ENCODE measurements around the gene LYPD1. TPM values are rescaled to one million over a fixed set of nuclear protein-coding genes. Genes with fewer than 3 reads are reported as not detected.

Gene LYPD1
- total RNA-seq, result under 1 TPM in 1 of 2 donors, not detected in 1; 0.18 TPM

- no peak for DNase-seq (ENCODE audit: low spot score)
- Histone ChIP-seq H3K27me3 (replicated peaks; ENCODE audit: insufficient read depth) (no peaks in the 10 kb centered on the region), H3K4me3 (peak within 1 kb of the TSS; percentile 32 to 40), H3K27ac (no peak within 1 kb of the TSS), H3K9me3 (no peaks in the 10 kb centered on the region), H3K4me1 (replicated peaks) (no peaks in the 10 kb centered on the region), H3K36me3 (no peaks in the 10 kb centered on the region)
- TF ChIP-seq POLR2A (IDR thresholded peaks at IDR 0.05), result no peak
- no peak for TF ChIP-seq POLR2AphosphoS5 (IDR thresholded peaks at IDR 0.05)
- WGBS, result under 1% methylated on average over 49 of the region's 59 CpGs
- intact Hi-C loops (cut with DNase I), result no loop called here
These were observed at the start of gene LYPD1 for GRCh38 chr2:132669908-132670495. Gene LYPD1, minus strand, starts transcription at chr2:132670205. Its CDS starts 273 bp downstream, at chr2:132669932.

DNA sequence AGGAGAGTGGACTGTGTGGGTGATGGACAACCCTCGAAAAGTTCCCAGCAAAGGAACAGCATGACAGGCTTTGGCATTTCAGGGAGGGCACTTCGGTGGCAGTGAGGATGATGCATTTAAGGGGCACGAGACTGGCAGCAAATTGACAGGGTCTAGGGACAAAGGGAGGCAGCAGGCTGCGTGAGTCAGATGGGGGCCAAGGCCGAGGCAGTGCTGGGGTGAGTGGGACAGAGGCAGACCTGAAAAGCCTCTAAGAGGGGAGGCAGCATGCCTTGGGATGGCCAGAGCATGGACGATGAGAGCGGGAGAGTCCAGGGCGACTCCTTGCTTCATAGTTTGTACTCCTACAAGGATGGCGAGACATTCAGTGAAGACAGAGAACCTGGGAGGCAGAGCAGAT lies 49.5 kb upstream of the LYPD1 start:
- no peak for DNase-seq (ENCODE audit: low spot score)
- Histone ChIP-seq H3K36me3 (no peaks in the 10 kb centered on the region), H3K27me3 (replicated peaks; ENCODE audit: insufficient read depth) (no peaks in the 10 kb centered on the region), H3K4me1 (replicated peaks) (no peaks in the 10 kb centered on the region), H3K9me3 (no peaks in the 10 kb centered on the region), H3K4me3 (no peak overlapping the region), H3K27ac (no peak overlapping the region)
- TF ChIP-seq, protein P1, sequence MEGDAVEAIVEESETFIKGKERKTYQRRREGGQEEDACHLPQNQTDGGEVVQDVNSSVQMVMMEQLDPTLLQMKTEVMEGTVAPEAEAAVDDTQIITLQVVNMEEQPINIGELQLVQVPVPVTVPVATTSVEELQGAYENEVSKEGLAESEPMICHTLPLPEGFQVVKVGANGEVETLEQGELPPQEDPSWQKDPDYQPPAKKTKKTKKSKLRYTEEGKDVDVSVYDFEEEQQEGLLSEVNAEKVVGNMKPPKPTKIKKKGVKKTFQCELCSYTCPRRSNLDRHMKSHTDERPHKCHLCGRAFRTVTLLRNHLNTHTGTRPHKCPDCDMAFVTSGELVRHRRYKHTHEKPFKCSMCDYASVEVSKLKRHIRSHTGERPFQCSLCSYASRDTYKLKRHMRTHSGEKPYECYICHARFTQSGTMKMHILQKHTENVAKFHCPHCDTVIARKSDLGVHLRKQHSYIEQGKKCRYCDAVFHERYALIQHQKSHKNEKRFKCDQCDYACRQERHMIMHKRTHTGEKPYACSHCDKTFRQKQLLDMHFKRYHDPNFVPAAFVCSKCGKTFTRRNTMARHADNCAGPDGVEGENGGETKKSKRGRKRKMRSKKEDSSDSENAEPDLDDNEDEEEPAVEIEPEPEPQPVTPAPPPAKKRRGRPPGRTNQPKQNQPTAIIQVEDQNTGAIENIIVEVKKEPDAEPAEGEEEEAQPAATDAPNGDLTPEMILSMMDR (IDR thresholded peaks at IDR 0.05), result no peak
- TF ChIP-seq POLR2AphosphoS5 (IDR thresholded peaks at IDR 0.05), result no peak
- no peak for TF ChIP-seq POLR2A (IDR thresholded peaks at IDR 0.05)
- 90% methylated on average over 9 of the region's 9 CpGs for WGBS
- intact Hi-C loops (cut with DNase I), result no loop called here

- 76% methylated on average over 2 of the region's 2 CpGs for WGBS
- Histone ChIP-seq H3K27me3 (replicated peaks; ENCODE audit: insufficient read depth) (no peaks in the 10 kb centered on the region), H3K27ac (no peak overlapping the region), H3K9me3 (no peaks in the 10 kb centered on the region), H3K4me3 (no peak overlapping the region), H3K36me3 (no peaks in the 10 kb centered on the region), H3K4me1 (replicated peaks) (no peaks in the 10 kb centered on the region)
- no peak for DNase-seq (ENCODE audit: low spot score)
- intact Hi-C loops (cut with DNase I), result no loop called here
- TF ChIP-seq POLR2A (IDR thresholded peaks at IDR 0.05) (no peak), POLR2AphosphoS5 (IDR thresholded peaks at IDR 0.05) (no peak)
- TF ChIP-seq, protein P1 (IDR thresholded peaks at IDR 0.05), result no peak
These were observed 46.9 kb upstream of the LYPD1 start for GRCh38 chr2:132716954-132717353.

DNA sequence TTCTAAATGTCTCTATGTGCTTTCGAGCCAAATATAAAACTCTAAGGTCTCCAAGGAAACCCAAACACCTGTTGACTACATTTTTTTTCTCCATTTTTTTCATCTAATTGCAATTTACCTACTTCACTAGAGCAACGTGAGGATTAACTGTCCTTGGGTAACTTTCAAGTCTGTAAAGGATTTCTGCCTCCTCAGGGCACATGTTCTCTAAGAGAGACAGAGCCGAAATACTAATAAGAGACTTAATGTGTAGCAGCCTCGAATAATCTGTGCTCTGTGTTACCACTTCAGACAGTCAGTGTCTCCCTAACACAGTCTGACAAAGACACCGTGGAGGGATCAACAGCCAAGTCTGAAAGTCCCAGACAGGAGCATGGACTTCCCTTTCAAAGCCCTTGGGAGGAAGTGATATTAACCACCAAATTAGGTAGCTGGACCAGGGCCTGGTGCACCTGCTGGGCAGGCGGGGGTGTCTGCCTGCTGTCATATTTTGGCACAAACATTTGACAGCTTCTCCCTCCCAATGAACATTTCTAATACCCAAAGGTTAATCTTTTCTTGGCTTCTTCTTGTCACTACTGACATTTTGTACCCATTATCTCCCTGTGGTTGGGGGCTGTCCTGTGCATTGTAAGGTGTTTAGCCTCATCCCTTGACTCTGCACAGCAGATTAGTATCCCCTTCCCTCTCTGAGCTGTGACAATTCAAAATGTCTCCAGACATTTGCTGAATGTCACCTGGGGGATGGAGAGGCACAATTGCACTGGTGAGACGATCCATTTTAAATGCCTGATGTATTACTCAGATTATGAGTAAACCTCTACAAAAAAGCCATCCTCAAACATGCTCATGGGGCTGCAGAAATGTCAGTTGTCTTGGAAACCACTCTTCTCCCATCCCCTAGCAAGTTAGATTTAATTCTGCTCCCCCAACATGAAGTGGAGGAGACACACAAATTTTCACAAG lies 45.7 kb upstream of the LYPD1 start:
- TF ChIP-seq, protein P1 (IDR thresholded peaks at IDR 0.05), result no peak
- TF ChIP-seq POLR2A (IDR thresholded peaks at IDR 0.05), result no peak
- TF ChIP-seq POLR2AphosphoS5 (IDR thresholded peaks at IDR 0.05), result no peak
- Histone ChIP-seq H3K27me3 (replicated peaks; ENCODE audit: insufficient read depth) (no peaks in the 10 kb centered on the region), H3K36me3 (no peaks in the 10 kb centered on the region), H3K4me3 (no peak overlapping the region), H3K27ac (no peak overlapping the region), H3K9me3 (no peaks in the 10 kb centered on the region), H3K4me1 (replicated peaks) (no peaks in the 10 kb centered on the region)
- 65% methylated on average over 7 of the region's 7 CpGs for WGBS
- intact Hi-C loops (cut with DNase I), result no loop called here
- no peak for DNase-seq (ENCODE audit: low spot score)

- intact Hi-C loops (cut with DNase I), result no loop called here
- DNase-seq (ENCODE audit: low spot score), result no peak
- no peak overlapping the region for H3K27ac ChIP-seq
- no peak overlapping the region for H3K4me3 ChIP-seq
- H3K27me3 ChIP-seq (replicated peaks; ENCODE audit: insufficient read depth), result no peaks in the 10 kb centered on the region
- no peaks in the 10 kb centered on the region for H3K9me3 ChIP-seq
- TF ChIP-seq POLR2A (IDR thresholded peaks at IDR 0.05) (no peak), POLR2AphosphoS5 (IDR thresholded peaks at IDR 0.05) (no peak)
- TF ChIP-seq, protein P1 (IDR thresholded peaks at IDR 0.05), result no peak
- H3K36me3 ChIP-seq, result no peaks in the 10 kb centered on the region
- 70% methylated on average over 4 of the region's 4 CpGs for WGBS
- H3K4me1 ChIP-seq (replicated peaks), result no peaks in the 10 kb centered on the region
These were observed 33.4 kb upstream of the LYPD1 start for GRCh38 chr2:132703396-132703795.
